Liver (tissue), 9 donors: ENCODE results near the gene GAS7. TPM values are rescaled to one million over a fixed set of nuclear protein-coding genes. Genes with fewer than 3 reads are reported as not detected.

Experiments used
- DNase-seq: peaks from one replicate; pipeline ENCODE4 v3.0.0-alpha.2; 2017; ENCODE audit warnings: low spot score
- H3K27ac ChIP-seq, 2 donors: one replicate each; pipeline ENCODE4 v1.7.0; 2013; ENCODE audit warnings: inconsistent platforms in 2 of 2, low read length in 2 of 2, control low read depth in 1 of 2, low read depth in 1 of 2, mild to moderate bottlenecking in 1 of 2
- H3K27me3 ChIP-seq, 4 donors: one replicate each; pipeline versions ENCODE4 v1.6.1 to v1.7.0; 2013; ENCODE audit warnings: low read length in 3 of 4, inconsistent platforms in 1 of 4, mild to moderate bottlenecking in 1 of 4, moderate library complexity in 1 of 4; ENCODE audit not compliant: control insufficient read depth in 4 of 4, insufficient read depth in 4 of 4
- H3K36me3 ChIP-seq, 4 donors: one replicate each; pipeline versions ENCODE4 v1.6.1 to v1.7.0; 2013; ENCODE audit warnings: low read length in 3 of 4, mild to moderate bottlenecking in 3 of 4, low read depth in 1 of 4, moderate library complexity in 1 of 4; ENCODE audit not compliant: control insufficient read depth in 4 of 4, insufficient read depth in 3 of 4
- H3K4me1 ChIP-seq, 4 donors: one replicate each; pipeline versions ENCODE4 v1.6.1 to v1.7.0; 2013; ENCODE audit warnings: low read length in 3 of 4, mild to moderate bottlenecking in 3 of 4, moderate library complexity in 1 of 4; ENCODE audit not compliant: control insufficient read depth in 4 of 4, insufficient read depth in 4 of 4
- H3K4me3 ChIP-seq, 3 donors: one replicate each; pipeline versions ENCODE4 v1.6.1 to v1.7.0; 2013; ENCODE audit warnings: low read length in 3 of 3, control low read depth in 1 of 3, low read depth in 1 of 3, mild to moderate bottlenecking in 1 of 3
- H3K9ac ChIP-seq, 2 donors: one replicate each; pipeline ENCODE4 v1.7.0; 2013; ENCODE audit warnings: low read length in 2 of 2, mild to moderate bottlenecking in 2 of 2, moderate library complexity in 2 of 2, control low read depth in 1 of 2, low read depth in 1 of 2
- H3K9me3 ChIP-seq, 4 donors: one replicate each; pipeline versions ENCODE4 v1.6.1 to v1.7.0; 2013; ENCODE audit warnings: low read length in 3 of 4; ENCODE audit not compliant: control insufficient read depth in 4 of 4
- ATF3 ChIP-seq: IDR thresholded peaks from 2 replicates; pipeline ENCODE4 v1.6.1; 2016; ENCODE audit warnings: antibody characterized with exemption
- CTCF ChIP-seq: fragments of 150-350 bp; IDR thresholded peaks from 2 replicates; pipeline ENCODE4 v1.5.1; 2017; ENCODE audit warnings: improper control_type of control experiment, low read depth, low read length; ENCODE audit not compliant: missing input control
- EGR1 ChIP-seq, 2 donors: IDR thresholded peaks; 2 replicates each; pipeline ENCODE4 v1.6.1; 2016 to 2018; ENCODE audit warnings: antibody characterized with exemption in 2 of 2, low read depth in 2 of 2
- FOXA1 ChIP-seq: IDR thresholded peaks from 2 replicates; pipeline ENCODE4 v1.6.1; 2016; ENCODE audit warnings: antibody characterized with exemption
- FOXA2 ChIP-seq: IDR thresholded peaks from 2 replicates; pipeline ENCODE4 v1.6.1; 2016; ENCODE audit warnings: antibody characterized with exemption
- GABPA ChIP-seq, 2 donors: IDR thresholded peaks in 1 of 2; conservative IDR thresholded peaks in 1 of 2; 2 replicates each; pipeline ENCODE4 v1.6.1; 2016; ENCODE audit warnings: antibody characterized with exemption in 2 of 2, mild to moderate bottlenecking in 1 of 2, moderate library complexity in 1 of 2
- HNF4A ChIP-seq, 2 donors: conservative IDR thresholded peaks; 2 replicates each; pipeline ENCODE4 v1.6.1; 2016; ENCODE audit warnings: antibody characterized with exemption in 2 of 2, mild to moderate bottlenecking in 2 of 2
- JUND ChIP-seq, 2 donors: IDR thresholded peaks; 2 replicates each; pipeline ENCODE4 v1.6.1; 2016; ENCODE audit warnings: antibody characterized with exemption in 2 of 2
- MAX ChIP-seq: IDR thresholded peaks from 2 replicates; pipeline ENCODE4 v1.6.1; 2016; ENCODE audit warnings: antibody characterized with exemption
- NR2F2 ChIP-seq: IDR thresholded peaks from 2 replicates; pipeline ENCODE4 v1.6.1; 2016; ENCODE audit warnings: antibody characterized with exemption
- RAD21 ChIP-seq, 2 donors: IDR thresholded peaks; 2 replicates each; pipeline ENCODE4 v1.6.1; 2016; ENCODE audit warnings: antibody characterized with exemption in 2 of 2, mild to moderate bottlenecking in 2 of 2
- RXRA ChIP-seq, 2 donors: IDR thresholded peaks; 2 replicates each; pipeline ENCODE4 v1.6.1; 2017 to 2018; ENCODE audit warnings: antibody characterized with exemption in 2 of 2, mild to moderate bottlenecking in 1 of 2
- SP1 ChIP-seq: IDR thresholded peaks from 2 replicates; pipeline ENCODE4 v1.6.1; 2018; ENCODE audit warnings: antibody characterized with exemption, mild to moderate bottlenecking
- TAF1 ChIP-seq: conservative IDR thresholded peaks from 2 replicates; pipeline ENCODE4 v1.6.1; 2016; ENCODE audit warnings: antibody characterized with exemption, mild to moderate bottlenecking
- YY1 ChIP-seq: IDR thresholded peaks from 2 replicates; pipeline ENCODE4 v1.6.1; 2016; ENCODE audit warnings: antibody characterized with exemption, mild to moderate bottlenecking
- ZBTB33 ChIP-seq: IDR thresholded peaks from 2 replicates; pipeline ENCODE4 v1.6.1; 2016; ENCODE audit warnings: antibody characterized with exemption
- WGBS: extraction: QIAGEN DNeasy Blood & Tissue Kit; methylation state at CpG from one replicate; pipeline ENCODE4 v1.1.7; 2013; 5-methylcytosine and 5-hydroxymethylcytosine counted together
- polyA plus RNA-seq, 2 donors: library from polyadenylated mRNA; stranded (reverse) in 1 of 2; unstranded in 1 of 2; fragments of 200-250 nt in 1 of 2; fragments of >200 nt in 1 of 2; fragmentation: Nextera tagmentation in 1 of 2; extraction: Ambion mirVana in 1 of 2; gene quantifications; one replicate each; pipeline versions ENCODE4 v1.2.1 to v1.2.3, GENCODE V29; 2013 to 2015
- total RNA-seq, 2 donors: library from RNA; depleted of rRNA; stranded (reverse); fragments of >200 nt; gene quantifications; one replicate each; pipeline ENCODE4 v1.2.3, GENCODE V29; 2014
- TF ChIP-seq, protein P1 (sequence below): IDR thresholded peaks from 2 replicates; pipeline ENCODE4 v1.6.1; 2016; ENCODE audit warnings: antibody characterized with exemption, mild to moderate bottlenecking
- donor health status: healthy.
- donor health status: healthy.
- donor health status: healthy.
- donor health status: healthy.
- donor health status: healthy.

The GAS7 gene
- total and polyA plus RNA-seq, 4 donors: 0.79 to 6.1 (median 2.5) TPM

DNA sequence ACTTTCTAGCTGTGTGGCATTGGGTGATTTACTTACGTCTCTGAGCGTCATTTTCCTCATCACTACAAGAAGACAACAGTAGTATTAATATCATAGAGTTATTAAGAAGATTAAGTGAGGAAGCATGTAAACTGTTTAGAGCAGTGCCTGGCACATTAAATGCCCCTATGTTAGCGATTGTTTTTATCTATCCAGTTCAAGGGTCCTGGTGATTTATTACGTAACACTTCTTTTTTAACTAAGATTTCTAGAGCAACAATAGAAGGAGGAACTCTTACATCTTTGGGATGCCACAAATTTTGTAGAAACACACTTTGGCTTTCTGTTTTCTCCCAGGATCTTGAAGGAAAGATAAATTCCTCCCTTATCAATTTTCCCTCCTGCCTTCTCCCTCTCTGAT lies 3.3 kb upstream of the GAS7 start (continued):
- TF ChIP-seq EGR1 (IDR thresholded peaks at IDR 0.05; ENCODE audit: low read depth in 2 of 2): no peak
- TF ChIP-seq SP1: no peak
- no peak for TF ChIP-seq GABPA (IDR thresholded peaks at IDR 0.05 in 1 of 2, conservative IDR thresholded peaks at IDR 0.05 in 1 of 2)
- TF ChIP-seq CTCF: no peak
- no peak for TF ChIP-seq TAF1

- peaks cover 0 to 8% (median 1%) of the 10 kb centered on the region in 4 donors for H3K27me3 ChIP-seq
- H3K9me3 ChIP-seq: peaks cover 3 to 13% (median 4%) of the 10 kb centered on the region in 4 donors
- no peaks in the 10 kb centered on the region for H3K36me3 ChIP-seq
- H3K4me3 ChIP-seq: no peak overlapping the region
- H3K27ac ChIP-seq: no peak overlapping the region
- WGBS: 68% methylated on average over 4 of the region's 4 CpGs
- peaks cover 0 to 8% (median 5%) of the 10 kb centered on the region in 4 donors for H3K4me1 ChIP-seq
- TF ChIP-seq RXRA (IDR thresholded peaks at IDR 0.05): no peak
- TF ChIP-seq RAD21 (IDR thresholded peaks at IDR 0.05): no peak
- no peak for TF ChIP-seq FOXA2
- TF ChIP-seq, protein P1, sequence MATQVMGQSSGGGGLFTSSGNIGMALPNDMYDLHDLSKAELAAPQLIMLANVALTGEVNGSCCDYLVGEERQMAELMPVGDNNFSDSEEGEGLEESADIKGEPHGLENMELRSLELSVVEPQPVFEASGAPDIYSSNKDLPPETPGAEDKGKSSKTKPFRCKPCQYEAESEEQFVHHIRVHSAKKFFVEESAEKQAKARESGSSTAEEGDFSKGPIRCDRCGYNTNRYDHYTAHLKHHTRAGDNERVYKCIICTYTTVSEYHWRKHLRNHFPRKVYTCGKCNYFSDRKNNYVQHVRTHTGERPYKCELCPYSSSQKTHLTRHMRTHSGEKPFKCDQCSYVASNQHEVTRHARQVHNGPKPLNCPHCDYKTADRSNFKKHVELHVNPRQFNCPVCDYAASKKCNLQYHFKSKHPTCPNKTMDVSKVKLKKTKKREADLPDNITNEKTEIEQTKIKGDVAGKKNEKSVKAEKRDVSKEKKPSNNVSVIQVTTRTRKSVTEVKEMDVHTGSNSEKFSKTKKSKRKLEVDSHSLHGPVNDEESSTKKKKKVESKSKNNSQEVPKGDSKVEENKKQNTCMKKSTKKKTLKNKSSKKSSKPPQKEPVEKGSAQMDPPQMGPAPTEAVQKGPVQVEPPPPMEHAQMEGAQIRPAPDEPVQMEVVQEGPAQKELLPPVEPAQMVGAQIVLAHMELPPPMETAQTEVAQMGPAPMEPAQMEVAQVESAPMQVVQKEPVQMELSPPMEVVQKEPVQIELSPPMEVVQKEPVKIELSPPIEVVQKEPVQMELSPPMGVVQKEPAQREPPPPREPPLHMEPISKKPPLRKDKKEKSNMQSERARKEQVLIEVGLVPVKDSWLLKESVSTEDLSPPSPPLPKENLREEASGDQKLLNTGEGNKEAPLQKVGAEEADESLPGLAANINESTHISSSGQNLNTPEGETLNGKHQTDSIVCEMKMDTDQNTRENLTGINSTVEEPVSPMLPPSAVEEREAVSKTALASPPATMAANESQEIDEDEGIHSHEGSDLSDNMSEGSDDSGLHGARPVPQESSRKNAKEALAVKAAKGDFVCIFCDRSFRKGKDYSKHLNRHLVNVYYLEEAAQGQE: no peak
- TF ChIP-seq FOXA1: no peak
- TF ChIP-seq NR2F2: no peak
- no peak for TF ChIP-seq SP1
- no peak for TF ChIP-seq TAF1
- TF ChIP-seq GABPA (IDR thresholded peaks at IDR 0.05 in 1 of 2, conservative IDR thresholded peaks at IDR 0.05 in 1 of 2): no peak
- no peak for TF ChIP-seq CTCF
- H3K9ac ChIP-seq: no peak overlapping the region
- DNase-seq: no peak
Measured at GRCh38 chr17:10200645-10201044, 2.2 kb upstream of the GAS7 start.

DNA sequence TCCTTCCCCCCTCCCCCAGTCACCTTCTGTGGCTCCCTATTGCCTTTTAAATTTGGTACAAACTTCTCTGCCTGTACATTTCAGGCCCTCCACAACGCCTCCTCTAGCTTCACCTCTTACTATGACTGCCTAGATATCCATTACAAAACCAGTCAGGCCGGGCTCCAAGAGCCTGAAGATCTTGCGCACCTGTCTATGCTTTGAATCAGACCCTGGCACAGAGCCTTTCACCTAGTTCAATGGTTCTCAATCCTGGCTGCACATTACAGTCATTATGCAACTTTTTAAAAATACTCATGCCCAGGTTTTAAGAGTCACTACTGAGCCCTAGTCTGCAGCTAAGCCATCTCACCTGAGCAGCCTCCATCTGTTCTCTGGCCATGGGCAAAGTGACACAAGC lies 1.6 kb upstream of the GAS7 start:
- no peak for DNase-seq
- Histone ChIP-seq H3K4me3 (no peak overlapping the region), H3K27ac (no peak overlapping the region), H3K9me3 (peaks cover 0 to 8% (median under 1%) of the 10 kb centered on the region in 4 donors), H3K36me3 (no peaks in the 10 kb centered on the region), H3K27me3 (peaks cover 0 to 8% (median 1%) of the 10 kb centered on the region in 4 donors), H3K4me1 (peaks cover 0 to 8% (median 5%) of the 10 kb centered on the region in 4 donors), H3K9ac (no peak overlapping the region)
- 70% methylated on average over 3 of the region's 3 CpGs for WGBS
- TF ChIP-seq CTCF: no peak
- no peak for TF ChIP-seq HNF4A (conservative IDR thresholded peaks at IDR 0.05)
- TF ChIP-seq NR2F2: no peak
- TF ChIP-seq SP1: no peak
- TF ChIP-seq ATF3: no peak
- no peak for TF ChIP-seq RAD21 (IDR thresholded peaks at IDR 0.05)
- TF ChIP-seq ZBTB33: no peak
- TF ChIP-seq GABPA (IDR thresholded peaks at IDR 0.05 in 1 of 2, conservative IDR thresholded peaks at IDR 0.05 in 1 of 2): no peak
- no peak for TF ChIP-seq TAF1
- TF ChIP-seq MAX: no peak
- TF ChIP-seq JUND (IDR thresholded peaks at IDR 0.05): no peak
- TF ChIP-seq YY1: no peak
- no peak for TF ChIP-seq FOXA2
